SK-N-SH treated with all-trans-retinoic acid at 6 μM for 48 hours (cell line): Measurements from ENCODE around the gene LYST.

ENCODE experiments used
- ATAC-seq: fragments of 200-7000 bp; cut with Tn5 transposase; 3 replicates; pipeline ENCODE4 v1.9.1; 2020; ENCODE audit warnings: mild to moderate bottlenecking, moderate library complexity
- ARNTL ChIP-seq: fragments of 450-650 bp; formaldehyde crosslinking; IDR thresholded peaks from 2 replicates; pipeline ENCODE4 v1.5.0; 2020; ENCODE audit warnings: low read depth, mild to moderate bottlenecking, moderate library complexity, borderline replicate concordance
- BACH2 ChIP-seq: fragments of 250-450 bp; sonication (Bioruptor Pico); IDR thresholded peaks from 2 replicates; pipeline ENCODE4 v1.9.0; 2021; ENCODE audit warnings: mild to moderate bottlenecking, borderline replicate concordance
- CREB5 ChIP-seq: fragments of 250-450 bp; sonication (Bioruptor Pico); IDR thresholded peaks from 2 replicates; pipeline ENCODE4 v1.5.1; 2020; ENCODE audit warnings: low read depth, mild to moderate bottlenecking, moderate library complexity
- CSDC2 ChIP-seq: fragments of 250-450 bp; sonication (Bioruptor Pico); IDR thresholded peaks from 2 replicates; pipeline ENCODE4 v1.5.0; 2020; ENCODE audit warnings: mild to moderate bottlenecking, moderate library complexity
- CSRNP3 ChIP-seq: fragments of 250-450 bp; sonication (Bioruptor Pico); IDR thresholded peaks from 2 replicates; pipeline ENCODE4 v1.5.1; 2021; ENCODE audit warnings: mild to moderate bottlenecking, moderate library complexity
- ESRRG ChIP-seq: fragments of 250-450 bp; sonication (Bioruptor Pico); IDR thresholded peaks from 2 replicates; pipeline ENCODE4 v1.6.1; 2021; ENCODE audit warnings: mild to moderate bottlenecking
- GLIS3 ChIP-seq: fragments of 250-450 bp; sonication (Bioruptor Pico); IDR thresholded peaks from 2 replicates; pipeline ENCODE4 v1.5.0; 2020; ENCODE audit warnings: mild to moderate bottlenecking, moderate library complexity
- ISL1 ChIP-seq: fragments of 250-450 bp; sonication (Bioruptor Pico); IDR thresholded peaks from 2 replicates; pipeline ENCODE4 v2.1.2; 2022; ENCODE audit warnings: mild to moderate bottlenecking, moderate library complexity
- OSR1 ChIP-seq: fragments of 250-450 bp; sonication (Bioruptor Pico); IDR thresholded peaks from 2 replicates; pipeline ENCODE4 v1.8.0; 2022; ENCODE audit warnings: moderate library complexity, mild to moderate bottlenecking, inconsistent platforms
- PATZ1 ChIP-seq: fragments of 250-450 bp; sonication (Bioruptor Pico); IDR thresholded peaks from 2 replicates; pipeline ENCODE4 v1.8.0; 2020; ENCODE audit warnings: mild to moderate bottlenecking, moderate library complexity, borderline replicate concordance
- POU6F1 ChIP-seq: fragments of 250-450 bp; sonication (Bioruptor Pico); IDR thresholded peaks from 2 replicates; pipeline ENCODE4 v1.8.0; 2021; ENCODE audit warnings: low read depth, mild to moderate bottlenecking, moderate library complexity, borderline replicate concordance
- PPARA ChIP-seq: fragments of 250-450 bp; sonication (Bioruptor Pico); IDR thresholded peaks from 2 replicates; pipeline ENCODE4 v1.5.0; 2020; ENCODE audit warnings: mild to moderate bottlenecking, borderline replicate concordance
- RARB ChIP-seq: fragments of 250-450 bp; sonication (Bioruptor Pico); IDR thresholded peaks from 2 replicates; pipeline ENCODE4 v1.8.0; 2021; ENCODE audit warnings: mild to moderate bottlenecking, moderate library complexity
- SNAI2 ChIP-seq: fragments of 250-450 bp; sonication (Bioruptor Pico); IDR thresholded peaks from 2 replicates; pipeline ENCODE4 v1.5.0; 2020; ENCODE audit warnings: mild to moderate bottlenecking, moderate library complexity
- TCF4 ChIP-seq: fragments of 250-450 bp; sonication (Bioruptor Pico); IDR thresholded peaks from 2 replicates; pipeline ENCODE4 v1.8.0; 2021; ENCODE audit warnings: mild to moderate bottlenecking, moderate library complexity, borderline replicate concordance
- TOX ChIP-seq: fragments of 250-450 bp; sonication (Bioruptor Pico); IDR thresholded peaks from 2 replicates; pipeline ENCODE4 v1.8.0; 2021; ENCODE audit warnings: mild to moderate bottlenecking, moderate library complexity, borderline replicate concordance
- TSHZ2 ChIP-seq: fragments of 250-450 bp; sonication (Bioruptor Pico); IDR thresholded peaks from 2 replicates; pipeline ENCODE4 v1.5.0; 2020; ENCODE audit warnings: mild to moderate bottlenecking, moderate library complexity
- ZC3H10 ChIP-seq: fragments of 250-450 bp; sonication (Bioruptor Pico); IDR thresholded peaks from 2 replicates; pipeline ENCODE4 v1.5.1; 2021; ENCODE audit warnings: mild to moderate bottlenecking, moderate library complexity
- ZFP3 ChIP-seq: fragments of 250-450 bp; sonication (Bioruptor Pico); IDR thresholded peaks from 2 replicates; pipeline ENCODE4 v1.5.0; 2020; ENCODE audit warnings: mild to moderate bottlenecking, moderate library complexity
- ZFP30 ChIP-seq: fragments of 450-650 bp; formaldehyde crosslinking; IDR thresholded peaks from 2 replicates; pipeline ENCODE4 v1.5.0; 2022; ENCODE audit warnings: mild to moderate bottlenecking, moderate library complexity
- ZNF565 ChIP-seq: fragments of 450-650 bp; formaldehyde crosslinking; conservative IDR thresholded peaks from 2 replicates; pipeline ENCODE4 v1.5.0; 2020; ENCODE audit warnings: low read depth, mild to moderate bottlenecking, moderate library complexity
- ZNF70 ChIP-seq: fragments of 450-650 bp; formaldehyde crosslinking; IDR thresholded peaks from 2 replicates; pipeline ENCODE4 v1.5.0; 2020; ENCODE audit warnings: mild to moderate bottlenecking, moderate library complexity
- ZNF8 ChIP-seq: fragments of 450-650 bp; formaldehyde crosslinking; IDR thresholded peaks from 2 replicates; pipeline ENCODE4 v1.5.0; 2020; ENCODE audit warnings: mild to moderate bottlenecking, moderate library complexity

The LYST gene

GRCh38 chr1:235730007-235730406, 136.7 kb downstream of the LYST start:
- ATAC-seq: no peak
- TF ChIP-seq ZNF8 (no peak), PATZ1 (CRISPR knock-in tag) (no peak), ZC3H10 (CRISPR knock-in tag) (no peak), ZNF70 (CRISPR knock-in tag) (no peak), OSR1 (CRISPR knock-in tag) (no peak), ZFP30 (CRISPR knock-in tag) (no peak), RARB (no peak), BACH2 (no peak), ESRRG (CRISPR knock-in tag) (no peak), TOX (CRISPR knock-in tag) (no peak), ZNF565 (CRISPR knock-in tag) (no peak), PPARA (CRISPR knock-in tag) (no peak), CREB5 (CRISPR knock-in tag) (no peak), ZFP3 (no peak)

- TF ChIP-seq PATZ1 (CRISPR knock-in tag): no peak
- no peak for TF ChIP-seq BACH2
- TF ChIP-seq CSDC2 (CRISPR knock-in tag): no peak
- no peak for TF ChIP-seq TCF4
- no peak for TF ChIP-seq CSRNP3 (CRISPR knock-in tag)
- no peak for TF ChIP-seq ARNTL (CRISPR knock-in tag)
- no peak for TF ChIP-seq TSHZ2 (CRISPR knock-in tag)
- TF ChIP-seq GLIS3 (CRISPR knock-in tag): no peak
- TF ChIP-seq PPARA (CRISPR knock-in tag): no peak
- no peak for TF ChIP-seq ISL1
- TF ChIP-seq ZC3H10 (CRISPR knock-in tag): no peak
- TF ChIP-seq ESRRG (CRISPR knock-in tag): no peak
- no peak for TF ChIP-seq ZFP3
- no peak for TF ChIP-seq TOX (CRISPR knock-in tag)
- TF ChIP-seq CREB5 (CRISPR knock-in tag): no peak
- TF ChIP-seq OSR1 (CRISPR knock-in tag): no peak
- no peak for TF ChIP-seq POU6F1 (CRISPR knock-in tag)
- no peak for TF ChIP-seq SNAI2 (CRISPR knock-in tag)
- no peak for ATAC-seq
These were observed 140.1 kb downstream of the LYST start for GRCh38 chr1:235726557-235726956.
